SU-DHL-6 (cell line): Measurements from ENCODE around the gene TFG.

ENCODE experiments used
- EZH2phosphoT487 ChIP-seq: fragments of 200-600 bp; sonication (generic), shearing (Covaris generic); conservative IDR thresholded peaks from 2 replicates; pipeline ENCODE4 v1.6.1; 2018; ENCODE audit warnings: mild to moderate bottlenecking, antibody characterized with exemption, low read length, moderate library complexity, mixed read lengths
- TF ChIP-seq, protein P1 (sequence below): fragments of 200-600 bp; sonication (generic); IDR thresholded peaks from one replicate; pipeline ENCODE4 v1.5.1; 2017; ENCODE audit warnings: antibody characterized with exemption, mild to moderate bottlenecking, low read length, moderate library complexity; ENCODE audit not compliant: insufficient read depth, poor library complexity, severe bottlenecking

- TF ChIP-seq, protein P1, sequence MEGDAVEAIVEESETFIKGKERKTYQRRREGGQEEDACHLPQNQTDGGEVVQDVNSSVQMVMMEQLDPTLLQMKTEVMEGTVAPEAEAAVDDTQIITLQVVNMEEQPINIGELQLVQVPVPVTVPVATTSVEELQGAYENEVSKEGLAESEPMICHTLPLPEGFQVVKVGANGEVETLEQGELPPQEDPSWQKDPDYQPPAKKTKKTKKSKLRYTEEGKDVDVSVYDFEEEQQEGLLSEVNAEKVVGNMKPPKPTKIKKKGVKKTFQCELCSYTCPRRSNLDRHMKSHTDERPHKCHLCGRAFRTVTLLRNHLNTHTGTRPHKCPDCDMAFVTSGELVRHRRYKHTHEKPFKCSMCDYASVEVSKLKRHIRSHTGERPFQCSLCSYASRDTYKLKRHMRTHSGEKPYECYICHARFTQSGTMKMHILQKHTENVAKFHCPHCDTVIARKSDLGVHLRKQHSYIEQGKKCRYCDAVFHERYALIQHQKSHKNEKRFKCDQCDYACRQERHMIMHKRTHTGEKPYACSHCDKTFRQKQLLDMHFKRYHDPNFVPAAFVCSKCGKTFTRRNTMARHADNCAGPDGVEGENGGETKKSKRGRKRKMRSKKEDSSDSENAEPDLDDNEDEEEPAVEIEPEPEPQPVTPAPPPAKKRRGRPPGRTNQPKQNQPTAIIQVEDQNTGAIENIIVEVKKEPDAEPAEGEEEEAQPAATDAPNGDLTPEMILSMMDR, result no peak
- TF ChIP-seq EZH2phosphoT487, result no peak
These were observed 49.9 kb downstream of the TFG start for GRCh38 chr3:100759159-100759558.
